Parathyroid adenoma (tissue), 2 donors: ENCODE measurements around the gene MSI2.

Experiments
- H2AFZ ChIP-seq: fragments of 300-600 bp; sonication (generic); one replicate; pipeline ENCODE4 v1.7.0; 2017; ENCODE audit warnings: antibody characterized with exemption, mild to moderate bottlenecking
- H3K27ac ChIP-seq: fragments of 300-600 bp; sonication (generic); one replicate; pipeline ENCODE4 v1.7.0; 2017
- H3K27me3 ChIP-seq: fragments of 300-600 bp; sonication (generic); one replicate; pipeline ENCODE4 v1.7.0; 2017; ENCODE audit warnings: low read length; ENCODE audit not compliant: control insufficient read depth, insufficient read depth
- H3K36me3 ChIP-seq: fragments of 300-600 bp; sonication (generic); one replicate; pipeline ENCODE4 v1.7.0; 2017; ENCODE audit warnings: low read length; ENCODE audit not compliant: control insufficient read depth, insufficient read depth
- H3K4me1 ChIP-seq: fragments of 300-600 bp; sonication (generic); one replicate; pipeline ENCODE4 v1.7.0; 2017; ENCODE audit warnings: control low read depth
- H3K4me2 ChIP-seq: fragments of 300-600 bp; sonication (generic); one replicate; pipeline ENCODE4 v1.7.0; 2017; ENCODE audit warnings: low read length
- H3K4me3 ChIP-seq: fragments of 300-600 bp; sonication (generic); one replicate; pipeline ENCODE4 v1.7.0; 2017; ENCODE audit warnings: low read depth, low read length
- H3K79me2 ChIP-seq: fragments of 300-600 bp; sonication (generic); one replicate; pipeline ENCODE4 v1.7.0; 2017; ENCODE audit warnings: control low read depth
- H3K9ac ChIP-seq: fragments of 300-600 bp; sonication (generic); one replicate; pipeline ENCODE4 v1.7.0; 2017; ENCODE audit warnings: mild to moderate bottlenecking
- H3K9me3 ChIP-seq: fragments of 300-600 bp; sonication (generic); one replicate; pipeline ENCODE4 v1.7.0; 2017; ENCODE audit warnings: low read length; ENCODE audit not compliant: control insufficient read depth
- TF ChIP-seq, protein P1 (sequence below): fragments of 300-600 bp; sonication (generic); IDR thresholded peaks from one replicate; pipeline ENCODE4 v1.7.0; 2017; ENCODE audit warnings: antibody characterized with exemption, mild to moderate bottlenecking
- donor health status: primary hyperparathyroidism.

MSI2 gene

DNA sequence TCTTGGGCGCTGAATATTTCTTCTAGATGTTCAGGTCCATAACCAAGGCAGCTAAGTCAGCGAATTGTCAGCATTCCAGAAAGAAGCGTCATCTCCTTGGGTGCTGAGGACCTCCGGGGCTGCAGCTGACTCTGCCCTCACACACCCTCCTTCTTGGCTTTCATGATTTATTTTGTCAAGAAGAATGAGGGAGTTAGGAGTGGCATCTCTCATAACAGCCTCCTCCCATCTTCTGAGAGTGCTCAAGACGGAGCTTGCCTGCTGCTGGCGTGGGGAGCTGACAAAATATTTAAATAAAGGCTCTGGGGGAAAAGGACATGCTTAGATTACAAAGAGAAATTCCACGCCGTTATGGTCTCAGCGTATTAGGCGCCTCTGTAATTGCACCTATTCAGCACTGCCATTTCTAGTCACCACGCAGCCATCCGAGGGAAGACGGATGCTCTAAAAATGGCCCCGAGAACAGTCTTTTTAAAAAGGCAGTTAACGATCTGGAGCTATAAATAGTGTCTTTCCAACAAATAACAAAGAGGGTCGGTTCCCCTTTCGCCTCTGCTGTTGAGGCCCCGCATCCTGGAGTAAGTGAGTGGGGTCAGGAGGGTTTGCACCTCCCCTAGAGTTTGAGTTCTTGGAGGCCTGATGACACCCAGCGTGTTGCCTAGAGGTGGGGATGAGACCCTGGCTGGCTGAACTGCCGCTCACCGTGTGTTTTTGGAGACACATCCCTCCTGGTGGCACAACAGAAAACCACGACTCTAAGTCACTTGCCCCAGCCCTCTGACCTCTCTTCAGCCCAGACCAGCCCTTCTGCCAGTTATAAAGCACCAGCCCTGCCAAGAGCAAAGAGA, 301.7 kb downstream of the MSI2 start:
- H3K9ac ChIP-seq = no peak overlapping the region
- H3K27me3 ChIP-seq = no peaks in the 10 kb centered on the region
- peak overlapping the region; percentile 17 for H3K4me3 ChIP-seq
- H3K36me3 ChIP-seq = no peaks in the 10 kb centered on the region
- no peak overlapping the region for H2AFZ ChIP-seq
- peaks cover 19% of the 10 kb centered on the region for H3K79me2 ChIP-seq
- peak overlapping the region; percentile 98 for H3K27ac ChIP-seq
- H3K9me3 ChIP-seq = no peaks in the 10 kb centered on the region
- peaks cover 58% of the 10 kb centered on the region for H3K4me1 ChIP-seq
- H3K4me2 ChIP-seq = peak overlapping the region; percentile 55
- TF ChIP-seq, protein P1, sequence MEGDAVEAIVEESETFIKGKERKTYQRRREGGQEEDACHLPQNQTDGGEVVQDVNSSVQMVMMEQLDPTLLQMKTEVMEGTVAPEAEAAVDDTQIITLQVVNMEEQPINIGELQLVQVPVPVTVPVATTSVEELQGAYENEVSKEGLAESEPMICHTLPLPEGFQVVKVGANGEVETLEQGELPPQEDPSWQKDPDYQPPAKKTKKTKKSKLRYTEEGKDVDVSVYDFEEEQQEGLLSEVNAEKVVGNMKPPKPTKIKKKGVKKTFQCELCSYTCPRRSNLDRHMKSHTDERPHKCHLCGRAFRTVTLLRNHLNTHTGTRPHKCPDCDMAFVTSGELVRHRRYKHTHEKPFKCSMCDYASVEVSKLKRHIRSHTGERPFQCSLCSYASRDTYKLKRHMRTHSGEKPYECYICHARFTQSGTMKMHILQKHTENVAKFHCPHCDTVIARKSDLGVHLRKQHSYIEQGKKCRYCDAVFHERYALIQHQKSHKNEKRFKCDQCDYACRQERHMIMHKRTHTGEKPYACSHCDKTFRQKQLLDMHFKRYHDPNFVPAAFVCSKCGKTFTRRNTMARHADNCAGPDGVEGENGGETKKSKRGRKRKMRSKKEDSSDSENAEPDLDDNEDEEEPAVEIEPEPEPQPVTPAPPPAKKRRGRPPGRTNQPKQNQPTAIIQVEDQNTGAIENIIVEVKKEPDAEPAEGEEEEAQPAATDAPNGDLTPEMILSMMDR = no peak

DNA sequence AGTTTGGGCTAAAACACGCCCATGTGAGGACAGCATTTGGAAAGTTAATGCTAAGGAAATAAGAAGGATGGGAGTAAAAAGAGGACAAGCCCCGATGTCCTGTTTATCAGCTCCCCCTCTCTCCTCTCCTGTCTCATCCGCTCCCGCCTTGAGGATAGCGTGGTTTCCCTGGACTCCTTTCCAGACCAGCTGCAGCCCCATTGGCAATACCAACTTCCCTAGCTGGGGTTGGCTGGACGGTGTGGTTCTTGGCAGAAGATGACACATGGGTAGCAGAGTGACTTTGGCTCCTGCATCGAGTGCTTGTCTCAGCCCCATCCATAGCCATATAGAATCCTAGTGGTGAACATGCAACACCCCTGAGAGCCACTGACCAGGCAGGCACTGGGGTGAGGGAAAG, 302.9 kb downstream of the MSI2 start:
- TF ChIP-seq, protein P1 = no peak
- no peaks in the 10 kb centered on the region for H3K36me3 ChIP-seq
- H3K79me2 ChIP-seq = peaks cover 26% of the 10 kb centered on the region
- H3K4me2 ChIP-seq = no peak overlapping the region
- H3K4me1 ChIP-seq = peaks cover 52% of the 10 kb centered on the region
- no peak overlapping the region for H3K4me3 ChIP-seq
- H3K27ac ChIP-seq = no peak overlapping the region
- H3K9me3 ChIP-seq = no peaks in the 10 kb centered on the region
- no peaks in the 10 kb centered on the region for H3K27me3 ChIP-seq
- H3K9ac ChIP-seq = no peak overlapping the region
- H2AFZ ChIP-seq = no peak overlapping the region

DNA sequence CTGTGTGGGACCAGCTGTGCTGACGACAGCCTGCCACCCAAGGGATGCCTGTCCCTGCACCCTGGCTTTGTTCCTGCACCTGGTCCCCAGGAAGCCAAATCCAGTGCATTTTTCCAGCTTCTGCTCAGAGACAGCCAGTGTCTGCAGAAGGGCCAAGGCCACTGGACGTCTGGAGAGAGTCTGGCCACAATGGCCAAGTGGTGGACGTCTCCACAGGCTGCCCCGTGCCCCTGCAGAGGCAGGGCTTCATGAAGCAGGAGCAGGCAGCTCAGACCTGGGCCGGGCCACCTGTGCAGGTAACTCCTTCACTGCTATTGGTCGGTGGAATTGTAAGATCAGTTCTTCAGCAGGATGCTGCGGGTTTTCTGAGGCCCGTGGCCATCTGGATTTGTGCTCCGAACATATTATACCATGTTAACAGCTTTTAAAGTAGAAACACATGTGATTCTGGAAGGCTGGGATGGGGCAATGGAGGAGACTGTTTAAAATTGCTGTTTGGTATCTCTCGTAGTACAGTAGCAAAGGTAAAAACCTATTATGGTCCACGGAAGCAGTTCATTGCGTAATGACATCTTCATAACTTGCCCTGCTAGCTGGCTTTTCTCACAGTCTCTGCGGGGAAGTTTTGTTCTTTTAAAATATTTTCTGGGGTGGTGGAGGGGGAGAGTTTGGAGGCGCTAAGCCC, 303.5 kb downstream of the MSI2 start:
- H3K79me2 ChIP-seq = peaks cover 32% of the 10 kb centered on the region
- H3K27ac ChIP-seq = no peak overlapping the region
- H3K4me2 ChIP-seq = no peak overlapping the region
- no peaks in the 10 kb centered on the region for H3K27me3 ChIP-seq
- peaks cover 51% of the 10 kb centered on the region for H3K4me1 ChIP-seq
- no peaks in the 10 kb centered on the region for H3K36me3 ChIP-seq
- H3K9ac ChIP-seq = no peak overlapping the region
- TF ChIP-seq, protein P1 = no peak
- H3K4me3 ChIP-seq = no peak overlapping the region
- no peak overlapping the region for H2AFZ ChIP-seq
- no peaks in the 10 kb centered on the region for H3K9me3 ChIP-seq

DNA sequence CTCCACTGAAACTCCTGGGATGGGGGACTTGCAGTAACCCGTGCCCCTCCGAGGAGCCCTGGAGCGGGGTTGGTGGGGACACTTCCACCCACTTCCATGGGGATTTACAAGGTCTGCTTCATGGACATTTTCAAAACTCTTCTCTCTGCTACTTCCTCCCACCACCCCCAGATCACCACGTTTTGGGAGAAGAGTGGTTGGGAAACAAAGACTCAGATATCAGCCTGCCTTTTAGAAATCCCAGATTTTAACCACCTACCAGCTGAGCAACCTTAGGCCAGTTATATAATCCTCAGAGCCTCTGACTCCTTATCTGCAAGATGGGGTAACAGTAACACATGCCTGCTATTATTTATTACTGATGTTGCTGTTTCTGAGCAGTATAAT, 304.0 kb downstream of the MSI2 start:
- H3K9ac ChIP-seq = no peak overlapping the region
- no peak overlapping the region for H3K27ac ChIP-seq
- peaks cover 51% of the 10 kb centered on the region for H3K4me1 ChIP-seq
- H3K4me2 ChIP-seq = no peak overlapping the region
- no peaks in the 10 kb centered on the region for H3K9me3 ChIP-seq
- no peak overlapping the region for H3K4me3 ChIP-seq
- TF ChIP-seq, protein P1 = no peak
- no peak overlapping the region for H2AFZ ChIP-seq
- H3K79me2 ChIP-seq = peaks cover 36% of the 10 kb centered on the region
- no peaks in the 10 kb centered on the region for H3K27me3 ChIP-seq
- H3K36me3 ChIP-seq = no peaks in the 10 kb centered on the region
